ENCODE data around the gene THRA. TPM values are rescaled to one million over a fixed set of nuclear protein-coding genes. Genes with fewer than 3 reads are reported as not detected.

The THRA gene
- total and polyA plus RNA-seq, 2 donors (not counting 3 experiments of a cell fraction or from before 2014, with no cell fraction given) = 17.4 to 29.6 TPM

DNA sequence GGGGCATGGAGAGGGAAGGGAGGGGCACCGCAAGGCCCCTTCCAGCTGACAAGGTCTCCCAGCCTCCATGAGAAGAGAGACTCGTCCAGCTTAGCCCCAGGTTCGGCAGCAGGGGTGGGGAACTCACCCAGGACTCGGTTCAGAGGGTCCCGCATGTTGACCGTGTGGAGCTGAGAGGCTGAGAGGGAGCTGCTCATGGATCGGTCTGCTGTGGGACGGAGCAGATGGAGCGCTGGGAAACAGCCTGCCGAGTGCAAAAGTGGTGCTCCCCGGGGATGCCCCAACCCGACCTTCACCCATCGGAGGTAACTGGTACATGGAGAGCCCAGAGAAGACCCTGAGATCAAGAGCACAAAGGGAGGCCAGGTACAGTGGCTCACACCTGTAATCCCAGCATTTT is 42.6 kb upstream of the THRA start:
- Histone ChIP-seq H3K4me2 (ENCODE audit: insufficient read depth, low read length) (no peak overlapping the region), H3K9ac (replicated peaks; ENCODE audit: extremely low read depth, insufficient read depth, low read length) (peak overlapping the region; percentile 82), H4K20me1 (replicated peaks; ENCODE audit: control insufficient read depth, extremely low read depth, insufficient read depth, low read length) (no peaks in the 10 kb centered on the region), H3K79me2 (ENCODE audit: control insufficient read depth, insufficient read depth, low read length) (peaks cover 15% of the 10 kb centered on the region), H3K27ac (ENCODE audit: insufficient read depth, low read depth, low read length) (peak overlapping the region; percentile 99), H3K4me1 (ENCODE audit: control insufficient read depth, extremely low read depth, insufficient read depth, low read length) (peaks cover 88% of the 10 kb centered on the region), H3K4me3 (replicated peaks in 1 of 3; ENCODE audit: insufficient read depth in 1 of 3, low read depth in 1 of 3, low read length in 3 of 3) (no peak overlapping the region), H3K9me3 (replicated peaks; ENCODE audit: control insufficient read depth, insufficient read depth, low read length) (no peaks in the 10 kb centered on the region), H2AFZ (ENCODE audit: low read depth, low read length) (no peak overlapping the region), H3K9me1 (replicated peaks; ENCODE audit: control insufficient read depth, extremely low read depth, insufficient read depth, low read length) (no peaks in the 10 kb centered on the region), H3K36me3 (ENCODE audit: control insufficient read depth in 2 of 2, extremely low read depth in 1 of 2, insufficient read depth in 2 of 2, low read length in 2 of 2) (peaks cover 3 to 13% of the 10 kb centered on the region in 2 experiments), H3K27me3 (ENCODE audit: control insufficient read depth in 2 of 2, insufficient read depth in 2 of 2, low read length in 2 of 2) (no peaks in the 10 kb centered on the region)
- POLR2A ChIA-PET = no interaction called here
- intact Hi-C loops (cut with micrococcal nuclease) (no loop called here), dilution Hi-C loops (cut with MboI; ENCODE audit: extremely low pct_ligation_motif_present, low sequenced_read_pairs) (no loop called here)
- no TSS peak for BruUV-seq (replicated peaks)
- DNase-seq (ENCODE audit: low read depth, low spot score) (no peak), FAIRE-seq (no peak)
- TF ChIP-seq, protein P1, sequence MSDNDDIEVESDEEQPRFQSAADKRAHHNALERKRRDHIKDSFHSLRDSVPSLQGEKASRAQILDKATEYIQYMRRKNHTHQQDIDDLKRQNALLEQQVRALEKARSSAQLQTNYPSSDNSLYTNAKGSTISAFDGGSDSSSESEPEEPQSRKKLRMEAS (IDR thresholded peaks at IDR 0.05; ENCODE audit: insufficient read depth, insufficient read length) = no peak
- TF ChIP-seq EZH2 (IDR thresholded peaks at IDR 0.05; ENCODE audit: borderline replicate concordance, low read depth, low read length, severe bottlenecking) = no peak
- TF ChIP-seq POLR2AphosphoS5 (IDR thresholded peaks at IDR 0.05; ENCODE audit: insufficient read depth, low read depth, low read length) = no peak
- no peak for TF ChIP-seq FOS (IDR thresholded peaks at IDR 0.05; ENCODE audit: borderline replicate concordance, insufficient read depth, low read length)
- TF ChIP-seq CTCF (IDR thresholded peaks at IDR 0.05; ENCODE audit: extremely low read depth in 1 of 2, insufficient read depth in 1 of 2, low read depth in 1 of 2, low read length in 2 of 2) = no peak
- no peak for TF ChIP-seq JUN (IDR thresholded peaks at IDR 0.05; ENCODE audit: borderline replicate concordance, insufficient read depth, insufficient read length, low read depth)
- CTCF ChIA-PET = interaction anchor here (3.1 kb wide), 1 partner anchor 15 kb away, joined by 9 read pairs; no protein-coding TSS in a partner anchor

All from endothelial cell of umbilical vein (primary cell).